Panc1 (cell line): ENCODE measurements around the gene EPYC. TPM values are rescaled to one million over a fixed set of nuclear protein-coding genes. Genes with fewer than 3 reads are reported as not detected.

ENCODE experiments used
- ATAC-seq: fragments of 200-7000 bp; cut with Tn5 transposase; 2 replicates; pipeline ENCODE4 v1.9.1; 2020; ENCODE audit warnings: mild to moderate bottlenecking, moderate library complexity
- BruUV-seq: library from RNA; stranded (reverse); fragments of 400-500 nt; replicated peaks from 2 replicates; lab custom pipeline; 2021; lab: Mats Ljungman, UMichigan
- CTCF ChIA-PET: fragments of 300-600 bp; sonication (Branson Sonifier 250); formaldehyde crosslinking; loops from one replicate; lab custom pipeline; 2022; ENCODE audit warnings: antibody characterized with exemption; lab: Charles Lee
- POLR2A ChIA-PET: fragments of 300-600 bp; sonication (Branson Sonifier 250); formaldehyde crosslinking; loops from one replicate; lab custom pipeline; 2022; ENCODE audit warnings: antibody characterized with exemption; lab: Charles Lee
- DNase-seq: peaks from one replicate; pipeline ENCODE4 v3.0.0-alpha.2; 2010; ENCODE audit warnings: low read depth, low spot score
- H3K27ac ChIP-seq: 2 replicates; pipeline ENCODE4 v1.5.1; 2011; ENCODE audit warnings: mild to moderate bottlenecking, low read length, inconsistent platforms
- H3K27me3 ChIP-seq: fragments of 200-500 bp; sonication (Bioruptor generic); 2 replicates; pipeline ENCODE4 v1.6.0; 2014; ENCODE audit warnings: low read length, inconsistent platforms; ENCODE audit not compliant: control insufficient read depth, insufficient read depth
- H3K36me3 ChIP-seq: fragments of 200-500 bp; sonication (Bioruptor generic); 2 replicates; pipeline ENCODE4 v1.5.1; 2014; ENCODE audit warnings: inconsistent platforms, mild to moderate bottlenecking, low read length, moderate library complexity; ENCODE audit not compliant: control insufficient read depth, insufficient read depth
- H3K4me1 ChIP-seq: 2 replicates; pipeline ENCODE4 v1.5.1; 2011; ENCODE audit warnings: inconsistent platforms, mild to moderate bottlenecking, low read length, moderate library complexity; ENCODE audit not compliant: control insufficient read depth, insufficient read depth
- H3K4me3 ChIP-seq, 2 experiments: 2 replicates each; pipeline ENCODE4 v1.5.1; 2011 to 2012; ENCODE audit warnings: low read depth in 2 of 2, low read length in 2 of 2, mild to moderate bottlenecking in 2 of 2, inconsistent platforms in 1 of 2, moderate library complexity in 1 of 2
- H3K9me3 ChIP-seq: fragments of 200-500 bp; sonication (Bioruptor generic); 2 replicates; pipeline ENCODE4 v1.5.1; 2014; ENCODE audit warnings: low read depth, mild to moderate bottlenecking, inconsistent platforms, low read length, moderate library complexity; ENCODE audit not compliant: control insufficient read depth, insufficient read depth
- POLR2AphosphoS5 ChIP-seq: IDR thresholded peaks from 2 replicates; pipeline ENCODE4 v1.6.1; 2012; ENCODE audit warnings: mild to moderate bottlenecking, low read depth, low read length, moderate library complexity
- SIN3A ChIP-seq: IDR thresholded peaks from 2 replicates; pipeline ENCODE4 v1.6.1; 2012; ENCODE audit warnings: low read depth, mild to moderate bottlenecking, low read length, moderate library complexity, borderline replicate concordance; ENCODE audit not compliant: insufficient read depth
- TCF7L2 ChIP-seq: IDR thresholded peaks from 2 replicates; pipeline ENCODE4 v1.6.1; 2011; ENCODE audit warnings: mild to moderate bottlenecking, low read depth, low read length, inconsistent platforms
- in situ Hi-C: cut with HindIII; loops from 2 replicates; pipeline ENCODE4 v1.10.0; 2016; ENCODE audit warnings: low sequenced_read_pairs, low pct_unique_long_range_greater_than_20kb
- intact Hi-C: fragments of 100-400 bp; cut with micrococcal nuclease; formaldehyde crosslinking; loops from one replicate; pipeline ENCODE4 v1.10.0; 2022; ENCODE audit not compliant: unreplicated experiment
- total RNA-seq: library from RNA; stranded (reverse); gene quantifications from one replicate; pipeline ENCODE4 v1.2.1, GENCODE V29; 2021; ENCODE audit not compliant: unreplicated experiment
- TF ChIP-seq, protein P1 (sequence below): fragments of 450-650 bp; IDR thresholded peaks from 2 replicates; pipeline ENCODE4 v1.5.1; 2017; ENCODE audit warnings: mild to moderate bottlenecking
- TF ChIP-seq, protein P2 (sequence below), 2 experiments: IDR thresholded peaks; 2 replicates each; pipeline ENCODE4 v1.6.1; 2011 to 2012; ENCODE audit warnings: low read depth in 2 of 2, control low read depth in 1 of 2, low read length in 1 of 2, mild to moderate bottlenecking in 1 of 2, moderate library complexity in 1 of 2; ENCODE audit not compliant: insufficient read depth in 1 of 2

Gene EPYC
- total RNA-seq, 1 experiment from 2014 or later, result not detected

DNA sequence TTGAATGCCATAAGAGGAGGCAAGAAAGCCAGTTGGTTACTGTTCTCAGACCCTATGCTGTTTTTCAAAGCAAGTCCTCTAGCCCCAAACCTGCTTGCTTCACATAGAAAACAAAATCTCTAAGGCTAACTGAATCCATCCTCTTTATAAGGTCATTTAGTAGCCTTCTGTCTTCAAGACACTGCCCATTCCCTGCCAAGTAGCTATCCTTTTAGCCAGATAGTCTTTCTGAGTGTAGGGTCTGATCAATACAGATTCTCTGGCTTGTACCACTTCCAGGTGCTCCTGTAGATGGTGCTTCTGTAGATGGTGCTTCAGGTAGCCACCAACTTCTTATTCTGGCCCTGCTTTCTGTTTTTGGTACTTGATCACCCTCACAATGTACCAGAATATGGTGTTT is 33.9 kb downstream of the EPYC start:
- Histone ChIP-seq H3K36me3 (no peaks in the 10 kb centered on the region), H3K27me3 (no peaks in the 10 kb centered on the region), H3K4me1 (no peaks in the 10 kb centered on the region), H3K9me3 (no peaks in the 10 kb centered on the region), H3K27ac (no peak overlapping the region), H3K4me3 (no peak overlapping the region)
- no TSS peak for BruUV-seq
- ATAC-seq (no peak), DNase-seq (no peak)
- TF ChIP-seq, protein P1, sequence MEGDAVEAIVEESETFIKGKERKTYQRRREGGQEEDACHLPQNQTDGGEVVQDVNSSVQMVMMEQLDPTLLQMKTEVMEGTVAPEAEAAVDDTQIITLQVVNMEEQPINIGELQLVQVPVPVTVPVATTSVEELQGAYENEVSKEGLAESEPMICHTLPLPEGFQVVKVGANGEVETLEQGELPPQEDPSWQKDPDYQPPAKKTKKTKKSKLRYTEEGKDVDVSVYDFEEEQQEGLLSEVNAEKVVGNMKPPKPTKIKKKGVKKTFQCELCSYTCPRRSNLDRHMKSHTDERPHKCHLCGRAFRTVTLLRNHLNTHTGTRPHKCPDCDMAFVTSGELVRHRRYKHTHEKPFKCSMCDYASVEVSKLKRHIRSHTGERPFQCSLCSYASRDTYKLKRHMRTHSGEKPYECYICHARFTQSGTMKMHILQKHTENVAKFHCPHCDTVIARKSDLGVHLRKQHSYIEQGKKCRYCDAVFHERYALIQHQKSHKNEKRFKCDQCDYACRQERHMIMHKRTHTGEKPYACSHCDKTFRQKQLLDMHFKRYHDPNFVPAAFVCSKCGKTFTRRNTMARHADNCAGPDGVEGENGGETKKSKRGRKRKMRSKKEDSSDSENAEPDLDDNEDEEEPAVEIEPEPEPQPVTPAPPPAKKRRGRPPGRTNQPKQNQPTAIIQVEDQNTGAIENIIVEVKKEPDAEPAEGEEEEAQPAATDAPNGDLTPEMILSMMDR, result no peak
- TF ChIP-seq SIN3A, result no peak
- TF ChIP-seq, protein P2, sequence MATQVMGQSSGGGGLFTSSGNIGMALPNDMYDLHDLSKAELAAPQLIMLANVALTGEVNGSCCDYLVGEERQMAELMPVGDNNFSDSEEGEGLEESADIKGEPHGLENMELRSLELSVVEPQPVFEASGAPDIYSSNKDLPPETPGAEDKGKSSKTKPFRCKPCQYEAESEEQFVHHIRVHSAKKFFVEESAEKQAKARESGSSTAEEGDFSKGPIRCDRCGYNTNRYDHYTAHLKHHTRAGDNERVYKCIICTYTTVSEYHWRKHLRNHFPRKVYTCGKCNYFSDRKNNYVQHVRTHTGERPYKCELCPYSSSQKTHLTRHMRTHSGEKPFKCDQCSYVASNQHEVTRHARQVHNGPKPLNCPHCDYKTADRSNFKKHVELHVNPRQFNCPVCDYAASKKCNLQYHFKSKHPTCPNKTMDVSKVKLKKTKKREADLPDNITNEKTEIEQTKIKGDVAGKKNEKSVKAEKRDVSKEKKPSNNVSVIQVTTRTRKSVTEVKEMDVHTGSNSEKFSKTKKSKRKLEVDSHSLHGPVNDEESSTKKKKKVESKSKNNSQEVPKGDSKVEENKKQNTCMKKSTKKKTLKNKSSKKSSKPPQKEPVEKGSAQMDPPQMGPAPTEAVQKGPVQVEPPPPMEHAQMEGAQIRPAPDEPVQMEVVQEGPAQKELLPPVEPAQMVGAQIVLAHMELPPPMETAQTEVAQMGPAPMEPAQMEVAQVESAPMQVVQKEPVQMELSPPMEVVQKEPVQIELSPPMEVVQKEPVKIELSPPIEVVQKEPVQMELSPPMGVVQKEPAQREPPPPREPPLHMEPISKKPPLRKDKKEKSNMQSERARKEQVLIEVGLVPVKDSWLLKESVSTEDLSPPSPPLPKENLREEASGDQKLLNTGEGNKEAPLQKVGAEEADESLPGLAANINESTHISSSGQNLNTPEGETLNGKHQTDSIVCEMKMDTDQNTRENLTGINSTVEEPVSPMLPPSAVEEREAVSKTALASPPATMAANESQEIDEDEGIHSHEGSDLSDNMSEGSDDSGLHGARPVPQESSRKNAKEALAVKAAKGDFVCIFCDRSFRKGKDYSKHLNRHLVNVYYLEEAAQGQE (IDR thresholded peaks at IDR 0.05; ENCODE audit: insufficient read depth in 1 of 2, low read depth in 2 of 2, low read length in 1 of 2), result no peak
- TF ChIP-seq POLR2AphosphoS5, result no peak
- TF ChIP-seq TCF7L2, result no peak
- POLR2A ChIA-PET, result no interaction called here
- CTCF ChIA-PET, result no interaction called here
- intact Hi-C loops (no loop called here), in situ Hi-C loops (no loop called here)

DNA sequence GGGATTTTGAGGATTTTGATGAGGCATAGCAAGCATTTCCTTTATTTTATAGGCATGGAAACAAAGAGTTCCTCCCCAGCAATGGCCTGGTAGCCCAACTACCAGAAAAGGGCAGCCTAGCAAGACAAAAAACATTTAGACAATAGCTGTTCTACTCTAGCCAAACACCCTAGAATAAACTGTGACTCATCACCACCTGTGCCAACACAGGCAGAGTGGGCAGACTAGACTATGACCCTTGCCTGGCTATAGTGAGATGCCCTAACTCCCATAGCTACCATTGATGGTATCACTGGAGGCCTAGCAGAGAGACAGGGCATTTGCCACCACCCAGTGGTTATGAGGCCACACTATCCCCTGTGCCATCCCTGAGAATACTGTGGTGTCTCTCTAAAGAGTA is 34.3 kb downstream of the EPYC start:
- H3K4me1 ChIP-seq, result no peaks in the 10 kb centered on the region
- no peak overlapping the region for H3K4me3 ChIP-seq
- no peaks in the 10 kb centered on the region for H3K9me3 ChIP-seq
- no TSS peak for BruUV-seq
- intact Hi-C loops (no loop called here), in situ Hi-C loops (no loop called here)
- H3K36me3 ChIP-seq, result no peaks in the 10 kb centered on the region
- POLR2A ChIA-PET, result no interaction called here
- DNase-seq (no peak), ATAC-seq (no peak)
- no peak overlapping the region for H3K27ac ChIP-seq
- CTCF ChIA-PET, result no interaction called here
- H3K27me3 ChIP-seq, result no peaks in the 10 kb centered on the region
- TF ChIP-seq, protein P2 (IDR thresholded peaks at IDR 0.05; ENCODE audit: insufficient read depth in 1 of 2, low read depth in 2 of 2, low read length in 1 of 2), result no peak
- TF ChIP-seq SIN3A, result no peak
- TF ChIP-seq, protein P1, result no peak
- no peak for TF ChIP-seq POLR2AphosphoS5
